Thoracic aorta (tissue), 2 donors: ENCODE results near the gene TAF1B. TPM values are rescaled to one million over a fixed set of nuclear protein-coding genes. Genes with fewer than 3 reads are reported as not detected.

ENCODE experiments used
- ATAC-seq: fragments of 150-250 bp; one replicate; pipeline ENCODE4 v1.8.0; 2017; ENCODE audit warnings: low read depth; ENCODE audit not compliant: insufficient number of reproducible peaks, low FRiP score
- DNase-seq: peaks from one replicate; pipeline ENCODE4 v3.0.0-alpha.2; 2020; ENCODE audit warnings: low spot score
- H3K27ac ChIP-seq, 2 donors: fragments of 200-600 bp; sonication (generic); 1 replicate in 1 of 2; 2 replicates in 1 of 2; pipeline ENCODE4 v1.5.1; 2016; ENCODE audit warnings: mild to moderate bottlenecking in 2 of 2, moderate library complexity in 2 of 2
- H3K27me3 ChIP-seq: fragments of 200-600 bp; sonication (generic); replicated peaks from 2 replicates; pipeline ENCODE4 v1.6.0; 2016; ENCODE audit warnings: mild to moderate bottlenecking; ENCODE audit not compliant: insufficient read depth
- H3K36me3 ChIP-seq: fragments of 200-600 bp; sonication (generic); one replicate; pipeline ENCODE4 v1.5.1; 2016
- H3K4me1 ChIP-seq, 2 donors: fragments of 200-600 bp; sonication (generic); 1 replicate in 1 of 2; 2 replicates in 1 of 2; pipeline versions ENCODE4 v1.5.1 to v1.6.0; 2016; ENCODE audit warnings: low read depth in 2 of 2, mild to moderate bottlenecking in 1 of 2; ENCODE audit not compliant: control insufficient read depth in 1 of 2
- H3K4me3 ChIP-seq: fragments of 200-600 bp; sonication (generic); 2 replicates; pipeline ENCODE4 v1.5.1; 2016; ENCODE audit warnings: mild to moderate bottlenecking
- H3K9me3 ChIP-seq: fragments of 200-600 bp; sonication (generic); 2 replicates; pipeline ENCODE4 v1.5.1; 2016
- total RNA-seq, 2 donors: library from RNA; depleted of rRNA; stranded (reverse); fragments of >200 nt; gene quantifications; one replicate each; pipeline versions ENCODE4 v1.1.0 to v1.2.3, GENCODE V29; 2016
- TF ChIP-seq, protein P1 (sequence below): fragments of 200-600 bp; sonication (generic); IDR thresholded peaks from one replicate; pipeline ENCODE4 v1.5.1; 2019; ENCODE audit warnings: antibody characterized with exemption

The TAF1B gene
- total RNA-seq, 2 donors from 2014 or later = 8.3 to 11.2 TPM

- no peaks in the 10 kb centered on the region for H3K9me3 ChIP-seq
- TF ChIP-seq, protein P1, sequence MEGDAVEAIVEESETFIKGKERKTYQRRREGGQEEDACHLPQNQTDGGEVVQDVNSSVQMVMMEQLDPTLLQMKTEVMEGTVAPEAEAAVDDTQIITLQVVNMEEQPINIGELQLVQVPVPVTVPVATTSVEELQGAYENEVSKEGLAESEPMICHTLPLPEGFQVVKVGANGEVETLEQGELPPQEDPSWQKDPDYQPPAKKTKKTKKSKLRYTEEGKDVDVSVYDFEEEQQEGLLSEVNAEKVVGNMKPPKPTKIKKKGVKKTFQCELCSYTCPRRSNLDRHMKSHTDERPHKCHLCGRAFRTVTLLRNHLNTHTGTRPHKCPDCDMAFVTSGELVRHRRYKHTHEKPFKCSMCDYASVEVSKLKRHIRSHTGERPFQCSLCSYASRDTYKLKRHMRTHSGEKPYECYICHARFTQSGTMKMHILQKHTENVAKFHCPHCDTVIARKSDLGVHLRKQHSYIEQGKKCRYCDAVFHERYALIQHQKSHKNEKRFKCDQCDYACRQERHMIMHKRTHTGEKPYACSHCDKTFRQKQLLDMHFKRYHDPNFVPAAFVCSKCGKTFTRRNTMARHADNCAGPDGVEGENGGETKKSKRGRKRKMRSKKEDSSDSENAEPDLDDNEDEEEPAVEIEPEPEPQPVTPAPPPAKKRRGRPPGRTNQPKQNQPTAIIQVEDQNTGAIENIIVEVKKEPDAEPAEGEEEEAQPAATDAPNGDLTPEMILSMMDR = no peak
- ATAC-seq = no peak
- H3K4me3 ChIP-seq = no peak overlapping the region
- DNase-seq = no peak
- no peak overlapping the region for H3K27ac ChIP-seq
- H3K36me3 ChIP-seq = no peaks in the 10 kb centered on the region
- no peaks in the 10 kb centered on the region for H3K27me3 ChIP-seq
- H3K4me1 ChIP-seq = peaks cover 4 to 28% of the 10 kb centered on the region in 2 donors
Measured at GRCh38 chr2:9973690-9974089, 130.4 kb downstream of the TAF1B start.

DNA sequence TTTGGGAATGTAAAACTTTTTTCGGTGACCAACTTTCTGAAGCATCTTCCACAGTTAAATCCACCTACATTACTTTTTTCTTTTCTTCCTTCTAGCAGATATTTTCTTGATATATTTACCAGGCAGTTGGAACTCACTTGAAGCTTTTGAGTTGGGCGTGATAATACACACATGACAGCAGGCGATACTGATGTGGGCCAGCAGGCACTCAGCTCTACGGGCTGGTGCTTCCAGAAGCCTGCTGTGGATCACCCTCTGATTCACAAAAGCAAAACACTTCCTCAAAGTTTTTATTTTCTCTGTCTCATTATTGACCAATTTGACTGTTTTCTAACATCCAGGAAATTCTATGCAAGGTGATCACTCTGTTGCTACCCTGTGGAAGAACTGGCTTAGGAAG is 131.1 kb downstream of the TAF1B start:
- H3K9me3 ChIP-seq = no peaks in the 10 kb centered on the region
- no peak overlapping the region for H3K4me3 ChIP-seq
- H3K4me1 ChIP-seq = peaks cover 4 to 28% of the 10 kb centered on the region in 2 donors
- no peak for DNase-seq
- no peaks in the 10 kb centered on the region for H3K36me3 ChIP-seq
- TF ChIP-seq, protein P1 = no peak
- H3K27me3 ChIP-seq = no peaks in the 10 kb centered on the region
- no peak for ATAC-seq
- no peak overlapping the region for H3K27ac ChIP-seq

- H3K27me3 ChIP-seq = no peaks in the 10 kb centered on the region
- H3K36me3 ChIP-seq = no peaks in the 10 kb centered on the region
- H3K27ac ChIP-seq = no peak overlapping the region
- DNase-seq (no peak), ATAC-seq (no peak)
- H3K4me1 ChIP-seq = peaks cover 4 to 22% of the 10 kb centered on the region in 2 donors
- no peaks in the 10 kb centered on the region for H3K9me3 ChIP-seq
- H3K4me3 ChIP-seq = no peak overlapping the region
- TF ChIP-seq, protein P1 = no peak
Measured at GRCh38 chr2:9975328-9975727, 132.1 kb downstream of the TAF1B start.

GRCh38 chr2:9975805-9976447 is 132.7 kb downstream of the TAF1B start:
- H3K4me3 ChIP-seq = no peak overlapping the region
- no peak for DNase-seq
- no peaks in the 10 kb centered on the region for H3K9me3 ChIP-seq
- H3K27me3 ChIP-seq = no peaks in the 10 kb centered on the region
- H3K4me1 ChIP-seq = peaks cover 4 to 16% of the 10 kb centered on the region in 2 donors
- H3K36me3 ChIP-seq = no peaks in the 10 kb centered on the region
- TF ChIP-seq, protein P1 = no peak
- ATAC-seq = peak; percentile 91
- no peak overlapping the region for H3K27ac ChIP-seq

DNA sequence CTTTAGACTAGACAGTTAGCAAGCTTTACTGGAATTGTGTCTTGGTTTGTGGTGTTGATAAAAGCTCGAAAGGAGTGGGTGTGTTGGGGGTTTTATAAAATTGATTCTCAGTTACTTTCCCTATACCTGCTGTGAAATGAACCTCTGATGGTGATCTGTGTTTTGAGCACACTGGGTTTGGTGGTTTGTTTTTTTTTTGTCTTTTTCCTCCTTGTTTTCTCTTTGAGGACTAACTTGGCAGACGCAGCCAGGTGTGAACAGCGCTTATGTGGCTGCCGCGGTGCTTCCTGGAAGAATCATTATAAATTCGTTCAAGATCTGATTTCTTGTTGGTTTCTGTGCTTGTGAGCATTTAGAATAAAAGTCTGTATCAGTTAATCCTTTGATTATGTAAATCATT is 136.7 kb downstream of the TAF1B start:
- DNase-seq = no peak
- no peaks in the 10 kb centered on the region for H3K36me3 ChIP-seq
- TF ChIP-seq, protein P1 = no peak
- no peaks in the 10 kb centered on the region for H3K27me3 ChIP-seq
- no peak for ATAC-seq
- H3K9me3 ChIP-seq = no peaks in the 10 kb centered on the region
- no peak overlapping the region for H3K27ac ChIP-seq
- no peak overlapping the region for H3K4me3 ChIP-seq
- H3K4me1 ChIP-seq = peaks cover 16 to 48% of the 10 kb centered on the region in 2 donors
